C4-2B (cell line): Measurements from ENCODE around the gene RASA2.
"Not testable (repeated sequence)": the region's sequence is repeated elsewhere in the genome, so short reads cannot be mapped to it uniquely, and the experiment has no call there.

ENCODE experiments used
- H3K27ac ChIP-seq: fragments of 450-650 bp; 2 replicates; pipeline ENCODE4 v1.5.1; 2017
- CTCF ChIP-seq: fragments of 450-650 bp; conservative IDR thresholded peaks from 2 replicates; pipeline ENCODE4 v1.5.1; 2017; ENCODE audit warnings: mild to moderate bottlenecking
- ZFX ChIP-seq: fragments of 450-650 bp; IDR thresholded peaks from 2 replicates; pipeline ENCODE4 v1.6.1; 2017

Gene RASA2

DNA sequence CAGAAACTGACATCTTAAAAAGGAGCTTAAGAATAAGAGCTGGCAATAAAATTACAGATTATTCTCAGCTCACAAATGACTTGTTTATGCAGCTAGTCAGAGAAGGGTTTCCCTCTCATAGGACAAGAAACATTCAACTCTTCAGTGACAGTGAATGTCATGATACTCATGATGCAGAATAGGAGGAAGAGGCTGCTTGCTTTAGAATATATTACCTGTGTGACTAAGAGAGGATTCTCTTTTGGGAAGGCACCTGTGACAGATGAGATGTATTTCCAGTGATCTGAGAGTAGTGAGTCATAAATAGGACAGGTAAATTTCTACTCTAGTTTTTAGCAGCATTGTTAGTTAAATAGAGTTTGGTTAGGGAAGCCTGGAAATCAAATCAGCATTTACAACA is 39.9 kb downstream of the RASA2 start:
- H3K27ac ChIP-seq: no peak overlapping the region
- TF ChIP-seq ZFX: no peak
- TF ChIP-seq CTCF: no peak

GRCh38 chr3:141528800-141529199 is 42.0 kb downstream of the RASA2 start:
- TF ChIP-seq ZFX: no peak
- no peak for TF ChIP-seq CTCF

GRCh38 chr3:141529256-141529655 is 42.4 kb downstream of the RASA2 start:
- H3K27ac ChIP-seq: no peak overlapping the region
- TF ChIP-seq CTCF (no peak), ZFX (no peak)

More at GRCh38 chr3:141528800-141529199, 42.0 kb downstream of the RASA2 start:
- no peak overlapping the region for H3K27ac ChIP-seq

- no peak overlapping the region for H3K27ac ChIP-seq
- TF ChIP-seq CTCF (no peak), ZFX (no peak)
These were observed 43.0 kb downstream of the RASA2 start for GRCh38 chr3:141529717-141530414.

- TF ChIP-seq ZFX (no peak), CTCF (no peak)
- H3K27ac ChIP-seq: no peak overlapping the region
These were observed 43.6 kb downstream of the RASA2 start for GRCh38 chr3:141530415-141530768.

- no peak overlapping the region for H3K27ac ChIP-seq
- TF ChIP-seq CTCF: no peak
- TF ChIP-seq ZFX: no peak
These were observed 45.8 kb downstream of the RASA2 start for GRCh38 chr3:141532609-141533008.

DNA sequence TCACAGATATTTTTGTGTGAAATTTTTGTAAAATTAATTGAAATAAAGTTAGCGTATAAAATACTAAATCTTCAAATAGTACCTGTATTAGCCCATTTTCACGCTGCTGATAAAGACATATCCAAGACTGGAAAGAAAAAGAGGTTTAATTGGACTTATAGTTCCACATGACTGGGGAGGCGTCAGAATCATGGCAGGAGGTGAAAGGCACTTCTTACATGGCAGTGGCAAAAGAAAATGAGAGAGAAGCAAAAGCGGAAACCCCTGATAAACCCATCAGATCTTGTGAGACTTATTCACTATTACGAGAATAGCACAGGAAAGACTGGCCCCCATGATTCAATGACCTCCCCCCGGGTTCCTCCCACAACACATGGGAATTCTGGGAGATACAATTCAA is 49.2 kb downstream of the RASA2 start:
- H3K27ac ChIP-seq: not testable (repeated sequence)

- TF ChIP-seq ZFX: no peak
- no peak for TF ChIP-seq CTCF
These were observed 51.0 kb downstream of the RASA2 start for GRCh38 chr3:141537856-141538255.

More at GRCh38 chr3:141537856-141538255, 51.0 kb downstream of the RASA2 start:
- H3K27ac ChIP-seq: no peak overlapping the region
